CD4-positive, alpha-beta T cell (primary cell): ENCODE data around the gene GSTM4. TPM values are rescaled to one million over a fixed set of nuclear protein-coding genes. Genes with fewer than 3 reads are reported as not detected.

Experiments used
- ATAC-seq: fragments of 200-7000 bp; cut with Tn5 transposase; one replicate; pipeline ENCODE4 v1.10.0; 2022; ENCODE audit warnings: mild to moderate bottlenecking; ENCODE audit not compliant: poor library complexity
- CTCF ChIA-PET: fragments of 350-600 bp; sonication (Branson Sonifier 250); formaldehyde crosslinking; loops from one replicate; lab custom pipeline; 2021; ENCODE audit warnings: antibody characterized with exemption, inconsistent platforms; lab: Charles Lee
- POLR2A ChIA-PET: fragments of 350-600 bp; sonication (Branson Sonifier 250); formaldehyde crosslinking; loops from one replicate; lab custom pipeline; 2021; ENCODE audit warnings: antibody characterized with exemption, inconsistent platforms; lab: Charles Lee
- DNase-seq, 14 experiments: peaks; one replicate each; pipeline ENCODE4 v3.0.0-alpha.2; 2013 to 2020; ENCODE audit warnings: mixed read lengths in 2 of 14
- H3K27ac ChIP-seq, 2 donors: one replicate each; pipeline versions ENCODE4 v1.5.1 to v1.7.0; 2013; ENCODE audit warnings: low read length in 2 of 2, low read depth in 1 of 2, mild to moderate bottlenecking in 1 of 2
- H3K27me3 ChIP-seq, 2 experiments: 1 replicate in 1 of 2; 2 replicates in 1 of 2; pipeline versions ENCODE4 v1.6.1 to v1.7.0; 2013; ENCODE audit warnings: low read length in 2 of 2, control low read depth in 1 of 2, mild to moderate bottlenecking in 1 of 2, moderate library complexity in 1 of 2; ENCODE audit not compliant: insufficient read depth in 2 of 2, control insufficient read depth in 1 of 2
- H3K36me3 ChIP-seq: one replicate; pipeline ENCODE4 v1.6.1; 2013; ENCODE audit warnings: low read length, control low read depth; ENCODE audit not compliant: insufficient read depth
- H3K4me1 ChIP-seq: one replicate; pipeline ENCODE4 v1.6.1; 2013; ENCODE audit warnings: low read length, control low read depth; ENCODE audit not compliant: insufficient read depth
- H3K4me3 ChIP-seq: one replicate; pipeline ENCODE4 v1.5.1; 2013; ENCODE audit warnings: mild to moderate bottlenecking, low read length, moderate library complexity
- H3K9me3 ChIP-seq, 2 experiments: 1 replicate in 1 of 2; 2 replicates in 1 of 2; pipeline versions ENCODE4 v1.6.1 to v1.7.0; 2013; ENCODE audit warnings: low read length in 2 of 2, mild to moderate bottlenecking in 2 of 2, control low read depth in 1 of 2, moderate library complexity in 1 of 2; ENCODE audit not compliant: control insufficient read depth in 1 of 2, insufficient read depth in 1 of 2
- H3K27ac Mint-ChIP-seq: one replicate; pipeline ENCODE4 v1.8.0; 2020; ENCODE audit warnings: mixed read lengths
- H3K27me3 Mint-ChIP-seq: one replicate; pipeline ENCODE4 v1.8.0; 2021; ENCODE audit warnings: mixed read lengths
- H3K36me3 Mint-ChIP-seq: one replicate; pipeline ENCODE4 v1.8.0; 2021; ENCODE audit warnings: low read depth, mixed read lengths
- H3K4me1 Mint-ChIP-seq: one replicate; pipeline ENCODE4 v1.8.0; 2021; ENCODE audit warnings: low read depth, mixed read lengths
- H3K4me3 Mint-ChIP-seq: one replicate; pipeline ENCODE4 v1.8.0; 2020; ENCODE audit warnings: mild to moderate bottlenecking, mixed read lengths
- H3K9me3 Mint-ChIP-seq: one replicate; pipeline ENCODE4 v1.8.0; 2020; ENCODE audit warnings: mixed read lengths
- intact Hi-C, 2 experiments: fragments of 100-400 bp; cut with DNase I in 1 of 2; cut with micrococcal nuclease in 1 of 2; formaldehyde crosslinking; loops; one replicate each; pipeline versions ENCODE4 v1.15.1 to v1.9.0; 2023 to 2025; cut with DNase I, micrococcal nuclease
- total RNA-seq, 174 experiments: library from RNA in 2 of 174; stranded (reverse) in 2 of 174; gene quantifications; one replicate each; pipeline ENCODE4 v1.2.3 and lab custom pipeline; 2021 to 2026
- TF ChIP-seq, protein P1 (sequence below): fragments of 200-600 bp; IDR thresholded peaks from one replicate; pipeline ENCODE4 v1.8.0; 2022; ENCODE audit warnings: antibody characterized with exemption, mild to moderate bottlenecking

GSTM4 gene
- total RNA-seq, 2 experiments from 2014 or later, result 17.7 to 20.7 TPM

DNA sequence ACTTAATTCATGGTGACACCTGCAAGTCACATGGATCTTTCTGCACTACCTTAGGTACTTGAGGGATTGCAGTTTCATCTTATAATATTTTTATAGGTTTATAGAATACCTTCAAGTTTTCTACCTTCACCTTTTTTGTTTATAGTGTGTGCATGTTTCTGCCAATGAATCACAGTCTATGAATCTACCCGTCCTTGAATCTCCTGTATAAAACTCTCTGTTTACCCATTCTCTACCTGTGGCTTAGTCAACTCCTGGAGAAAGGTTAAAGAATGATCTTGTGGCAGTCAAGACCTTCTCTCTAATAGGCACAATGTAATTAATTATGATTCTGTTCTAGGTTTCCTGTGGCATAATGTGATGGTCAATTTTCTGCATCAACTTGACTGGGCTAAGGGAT is 8.8 kb downstream of the GSTM4 start:
- DNase-seq (no peak), ATAC-seq (no peak)
- H3K4me3 Mint-ChIP-seq, result no peak overlapping the region
- peaks cover 17% of the 10 kb centered on the region for H3K4me1 Mint-ChIP-seq
- no peaks in the 10 kb centered on the region for H3K9me3 Mint-ChIP-seq
- TF ChIP-seq, protein P1, sequence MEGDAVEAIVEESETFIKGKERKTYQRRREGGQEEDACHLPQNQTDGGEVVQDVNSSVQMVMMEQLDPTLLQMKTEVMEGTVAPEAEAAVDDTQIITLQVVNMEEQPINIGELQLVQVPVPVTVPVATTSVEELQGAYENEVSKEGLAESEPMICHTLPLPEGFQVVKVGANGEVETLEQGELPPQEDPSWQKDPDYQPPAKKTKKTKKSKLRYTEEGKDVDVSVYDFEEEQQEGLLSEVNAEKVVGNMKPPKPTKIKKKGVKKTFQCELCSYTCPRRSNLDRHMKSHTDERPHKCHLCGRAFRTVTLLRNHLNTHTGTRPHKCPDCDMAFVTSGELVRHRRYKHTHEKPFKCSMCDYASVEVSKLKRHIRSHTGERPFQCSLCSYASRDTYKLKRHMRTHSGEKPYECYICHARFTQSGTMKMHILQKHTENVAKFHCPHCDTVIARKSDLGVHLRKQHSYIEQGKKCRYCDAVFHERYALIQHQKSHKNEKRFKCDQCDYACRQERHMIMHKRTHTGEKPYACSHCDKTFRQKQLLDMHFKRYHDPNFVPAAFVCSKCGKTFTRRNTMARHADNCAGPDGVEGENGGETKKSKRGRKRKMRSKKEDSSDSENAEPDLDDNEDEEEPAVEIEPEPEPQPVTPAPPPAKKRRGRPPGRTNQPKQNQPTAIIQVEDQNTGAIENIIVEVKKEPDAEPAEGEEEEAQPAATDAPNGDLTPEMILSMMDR, result no peak
- peaks cover 20% of the 10 kb centered on the region for H3K4me1 ChIP-seq
- H3K36me3 ChIP-seq, result no peaks in the 10 kb centered on the region
- H3K36me3 Mint-ChIP-seq, result peaks cover 27% of the 10 kb centered on the region
- H3K27ac Mint-ChIP-seq, result no peak overlapping the region
- H3K27ac ChIP-seq, result no peak overlapping the region
- intact Hi-C loops, result loop anchor here in 1 of 2 experiments (5.0 kb wide), 1 partner anchor 52 kb away; no protein-coding TSS in a partner anchor
- CTCF ChIA-PET, result no interaction called here
- H3K27me3 ChIP-seq, result no peaks in the 10 kb centered on the region
- no peaks in the 10 kb centered on the region for H3K9me3 ChIP-seq
- POLR2A ChIA-PET, result no interaction called here
- H3K4me3 ChIP-seq, result no peak overlapping the region
- no peaks in the 10 kb centered on the region for H3K27me3 Mint-ChIP-seq

- Histone ChIP-seq H3K4me3 (peak within 1 kb of the TSS; percentile 52), H3K4me1 (peaks cover 22% of the 10 kb centered on the region), H3K9me3 (no peaks in the 10 kb centered on the region), H3K27ac (no peak within 1 kb of the TSS), H3K27me3 (no peaks in the 10 kb centered on the region), H3K36me3 (no peaks in the 10 kb centered on the region)
- ChIA-PET CTCF (no interaction called here), POLR2A (interaction anchor here (1.0 to 1.2 kb wide), 2 partner anchors 12 to 20 kb away, joined by 4 to 5 read pairs; partner anchors contain the start of genes GSTM1 and GSTM4)
- Mint-ChIP-seq H3K36me3 (peaks cover 5% of the 10 kb centered on the region), H3K9me3 (no peaks in the 10 kb centered on the region), H3K27me3 (no peaks in the 10 kb centered on the region), H3K4me1 (peaks cover 30% of the 10 kb centered on the region), H3K4me3 (peak within 1 kb of the TSS; percentile 87), H3K27ac (peak within 1 kb of the TSS; percentile 52)
- intact Hi-C loops, result no loop called here
- peak; percentile 100 for ATAC-seq
- peak; percentile 64 to 92 (median 80) for DNase-seq
- TF ChIP-seq, protein P1, result no peak
Measured at GRCh38 chr1:109667452-109668122, 11.7 kb downstream of the GSTM4 start, which contains the start of gene GSTM2. TSS of gene GSTM2 (plus strand) at chr1:109668057. CDS start at chr1:109668116, 59 bp downstream.

DNA sequence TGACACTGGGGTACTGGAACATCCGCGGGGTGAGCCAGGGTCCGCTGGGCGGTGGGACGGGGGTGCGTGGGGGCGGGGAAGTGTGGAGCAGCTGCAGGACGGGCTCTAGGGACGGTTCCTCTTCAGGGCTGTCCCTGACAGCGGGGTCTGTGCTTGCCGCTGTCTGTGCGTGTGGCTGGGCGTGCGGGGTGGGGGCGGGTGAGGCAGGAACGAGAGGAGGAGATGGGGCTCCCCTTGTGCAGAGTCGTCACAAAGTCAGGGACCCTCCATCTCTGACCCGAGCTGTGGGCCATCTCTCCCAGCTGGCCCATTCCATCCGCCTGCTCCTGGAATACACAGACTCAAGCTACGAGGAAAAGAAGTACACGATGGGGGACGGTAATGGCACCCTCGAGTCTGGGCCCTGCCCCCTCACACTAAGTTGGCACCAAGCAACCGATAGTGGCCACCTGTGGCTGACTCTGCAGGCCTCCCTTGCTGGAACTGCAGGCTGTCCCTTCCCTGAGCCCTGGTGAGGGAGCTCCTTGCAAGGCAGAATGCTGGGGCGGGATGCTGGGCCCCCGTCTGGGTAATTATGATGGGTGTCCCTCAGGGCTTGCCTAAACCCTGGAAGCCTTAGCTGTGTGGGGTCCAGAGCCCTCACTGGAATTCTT is 12.3 kb downstream of the GSTM4 start:
- no peak for DNase-seq
- Histone ChIP-seq H3K4me3 (peak overlapping the region; percentile 52), H3K4me1 (peaks cover 22% of the 10 kb centered on the region), H3K36me3 (no peaks in the 10 kb centered on the region), H3K9me3 (no peaks in the 10 kb centered on the region), H3K27ac (no peak overlapping the region), H3K27me3 (no peaks in the 10 kb centered on the region)
- H3K9me3 Mint-ChIP-seq, result no peaks in the 10 kb centered on the region
- POLR2A ChIA-PET, result interaction anchor here (1.0 to 1.2 kb wide), 2 partner anchors 12 to 19 kb away, joined by 4 to 5 read pairs; partner anchors contain the start of genes GSTM1 and GSTM4
- CTCF ChIA-PET, result no interaction called here
- H3K4me3 Mint-ChIP-seq, result peak overlapping the region; percentile 87
- peaks cover 5% of the 10 kb centered on the region for H3K36me3 Mint-ChIP-seq
- H3K27me3 Mint-ChIP-seq, result no peaks in the 10 kb centered on the region
- H3K27ac Mint-ChIP-seq, result peak overlapping the region; percentile 52
- peaks cover 30% of the 10 kb centered on the region for H3K4me1 Mint-ChIP-seq
- intact Hi-C loops, result no loop called here
- peak; percentile 38 for ATAC-seq
- TF ChIP-seq, protein P1, result no peak
